SK-N-SH treated with all-trans-retinoic acid at 6 μM for 48 hours (cell line): ENCODE results near the gene SOX13.

Source experiments
- ARNTL ChIP-seq: fragments of 450-650 bp; formaldehyde crosslinking; IDR thresholded peaks from 2 replicates; pipeline ENCODE4 v1.5.0; 2020; ENCODE audit warnings: low read depth, mild to moderate bottlenecking, moderate library complexity, borderline replicate concordance
- CREB5 ChIP-seq: fragments of 250-450 bp; sonication (Bioruptor Pico); IDR thresholded peaks from 2 replicates; pipeline ENCODE4 v1.5.1; 2020; ENCODE audit warnings: low read depth, mild to moderate bottlenecking, moderate library complexity
- CSDC2 ChIP-seq: fragments of 250-450 bp; sonication (Bioruptor Pico); IDR thresholded peaks from 2 replicates; pipeline ENCODE4 v1.5.0; 2020; ENCODE audit warnings: mild to moderate bottlenecking, moderate library complexity
- PATZ1 ChIP-seq: fragments of 250-450 bp; sonication (Bioruptor Pico); IDR thresholded peaks from 2 replicates; pipeline ENCODE4 v1.8.0; 2020; ENCODE audit warnings: mild to moderate bottlenecking, moderate library complexity, borderline replicate concordance
- PPARA ChIP-seq: fragments of 250-450 bp; sonication (Bioruptor Pico); IDR thresholded peaks from 2 replicates; pipeline ENCODE4 v1.5.0; 2020; ENCODE audit warnings: mild to moderate bottlenecking, borderline replicate concordance
- RARB ChIP-seq: fragments of 250-450 bp; sonication (Bioruptor Pico); IDR thresholded peaks from 2 replicates; pipeline ENCODE4 v1.8.0; 2021; ENCODE audit warnings: mild to moderate bottlenecking, moderate library complexity
- TCF4 ChIP-seq: fragments of 250-450 bp; sonication (Bioruptor Pico); IDR thresholded peaks from 2 replicates; pipeline ENCODE4 v1.8.0; 2021; ENCODE audit warnings: mild to moderate bottlenecking, moderate library complexity, borderline replicate concordance
- ZC3H10 ChIP-seq: fragments of 250-450 bp; sonication (Bioruptor Pico); IDR thresholded peaks from 2 replicates; pipeline ENCODE4 v1.5.1; 2021; ENCODE audit warnings: mild to moderate bottlenecking, moderate library complexity
- ZNF70 ChIP-seq: fragments of 450-650 bp; formaldehyde crosslinking; IDR thresholded peaks from 2 replicates; pipeline ENCODE4 v1.5.0; 2020; ENCODE audit warnings: mild to moderate bottlenecking, moderate library complexity

GRCh38 chr1:204107892-204108291 lies 35.0 kb downstream of the SOX13 start:
- TF ChIP-seq ARNTL (CRISPR knock-in tag) (no peak), CREB5 (CRISPR knock-in tag) (no peak), ZC3H10 (no peak), PATZ1 (CRISPR knock-in tag) (no peak), CSDC2 (no peak), PPARA (CRISPR knock-in tag) (no peak), RARB (CRISPR knock-in tag) (no peak), TCF4 (no peak), ZNF70 (CRISPR knock-in tag) (no peak)
